A549 (cell line): ENCODE data around the gene MAML3. TPM values are rescaled to one million over a fixed set of nuclear protein-coding genes. Genes with fewer than 3 reads are reported as not detected.

Experiments
- ATAC-seq, 2 experiments: fragments of 200-7000 bp in 1 of 2; fragments of >200 bp in 1 of 2; cut with Nextera tagmentation in 1 of 2; cut with Tn5 transposase in 1 of 2; 3 replicates each; pipeline versions ENCODE4 v1.8.0 to v1.9.1; 2018 to 2020; ENCODE audit warnings: mild to moderate bottlenecking in 1 of 2, moderate library complexity in 1 of 2
- CTCF ChIA-PET: fragments of 300-600 bp; sonication (Branson Sonifier 250); formaldehyde crosslinking; extraction: SDS; loops from one replicate; lab custom pipeline; 2021; ENCODE audit warnings: antibody characterized with exemption, inconsistent platforms; lab: Yijun Ruan, JAX
- POLR2A ChIA-PET: fragments of 350-600 bp; formaldehyde crosslinking; extraction: SDS; loops from one replicate; lab custom pipeline; 2021; ENCODE audit warnings: antibody characterized with exemption, inconsistent platforms; lab: Yijun Ruan, JAX
- DNase-seq, 2 experiments: peaks; one replicate each; pipeline versions ENCODE4 v3.0.0 to v3.0.0-alpha.2; 2011 to 2016; ENCODE audit warnings: low read depth in 1 of 2, low spot score in 1 of 2
- FAIRE-seq: peaks from 2 replicates; lab custom pipeline; 2011; peaks lifted over from hg19 to GRCh38; lab: Jason Lieb, UNC
- H3K27ac ChIP-seq, 2 experiments: fragments of >200 bp; sonication (Bioruptor Twin); formaldehyde crosslinking; 3 replicates each; pipeline ENCODE4 v1.5.1; 2016 to 2017
- H3K4me1 ChIP-seq: fragments of >200 bp; sonication (Bioruptor Twin); formaldehyde crosslinking; 3 replicates; pipeline ENCODE4 v1.6.1; 2016
- H3K4me2 ChIP-seq: fragments of >200 bp; sonication (Bioruptor Twin); formaldehyde crosslinking; 3 replicates; pipeline ENCODE4 v1.6.1; 2016
- H3K4me3 ChIP-seq: fragments of >200 bp; sonication (Bioruptor Twin); formaldehyde crosslinking; 3 replicates; pipeline ENCODE4 v1.5.1; 2016
- H3K9me3 ChIP-seq: fragments of >200 bp; sonication (Bioruptor Twin); formaldehyde crosslinking; 3 replicates; pipeline ENCODE4 v1.6.1; 2016
- CBX8 ChIP-seq: fragments of 200-600 bp; sonication (generic); IDR thresholded peaks from 2 replicates; pipeline ENCODE4 v1.6.1; 2016
- CEBPB ChIP-seq, 2 experiments: fragments of >200 bp in 1 of 2; sonication (Bioruptor Twin) in 1 of 2; formaldehyde crosslinking in 1 of 2; IDR thresholded peaks; 2 replicates each; pipeline ENCODE4 v1.6.1; 2012 to 2016
- CHD4 ChIP-seq: fragments of 200-600 bp; sonication (generic); IDR thresholded peaks from 2 replicates; pipeline ENCODE4 v1.6.1; 2016; ENCODE audit warnings: antibody characterized with exemption, mild to moderate bottlenecking, borderline replicate concordance
- EHF ChIP-seq: fragments of 250-450 bp; sonication (Bioruptor Pico); IDR thresholded peaks from 2 replicates; pipeline ENCODE4 v1.5.0; 2020; ENCODE audit warnings: mild to moderate bottlenecking
- EP300 ChIP-seq, 2 experiments: fragments of >200 bp; sonication (Bioruptor Twin); formaldehyde crosslinking; IDR thresholded peaks; 2 replicates in 1 of 2; 3 replicates in 1 of 2; pipeline ENCODE4 v1.6.1; 2016 to 2017
- FOXS1 ChIP-seq: fragments of 250-450 bp; sonication (Bioruptor Pico); IDR thresholded peaks from 2 replicates; pipeline ENCODE4 v1.5.0; 2020; ENCODE audit warnings: mild to moderate bottlenecking, moderate library complexity
- HDAC2 ChIP-seq: fragments of 200-600 bp; sonication (generic); IDR thresholded peaks from 2 replicates; pipeline ENCODE4 v1.6.1; 2016
- HOXA7 ChIP-seq: fragments of 250-450 bp; sonication (Bioruptor Pico); IDR thresholded peaks from 2 replicates; pipeline ENCODE4 v1.5.0; 2020; ENCODE audit warnings: mild to moderate bottlenecking, moderate library complexity
- HOXB13 ChIP-seq: fragments of 250-450 bp; sonication (Bioruptor Pico); IDR thresholded peaks from 2 replicates; pipeline ENCODE4 v1.5.0; 2020; ENCODE audit warnings: low read depth, mild to moderate bottlenecking, moderate library complexity
- JUNB ChIP-seq: fragments of >200 bp; sonication (Bioruptor Twin); formaldehyde crosslinking; IDR thresholded peaks from 2 replicates; pipeline ENCODE4 v1.6.1; 2016
- KDM5A ChIP-seq: fragments of 200-600 bp; sonication (generic); IDR thresholded peaks from 2 replicates; pipeline ENCODE4 v1.6.1; 2016; ENCODE audit warnings: antibody characterized with exemption, mild to moderate bottlenecking
- MAFK ChIP-seq: fragments of 450-650 bp; IDR thresholded peaks from 2 replicates; pipeline ENCODE4 v1.6.1; 2014; ENCODE audit not compliant: partially characterized antibody
- MYC ChIP-seq: IDR thresholded peaks from 2 replicates; pipeline ENCODE4 v1.6.1; 2012; ENCODE audit warnings: mild to moderate bottlenecking, inconsistent platforms, low read length, improper control_type of control experiment, borderline replicate concordance
- NFE2L2 ChIP-seq: fragments of 150-350 bp; conservative IDR thresholded peaks from 2 replicates; pipeline ENCODE4 v1.6.1; 2014; ENCODE audit warnings: low read length
- RAD21 ChIP-seq, 2 experiments: fragments of >200 bp in 1 of 2; sonication (Bioruptor Twin) in 1 of 2; formaldehyde crosslinking in 1 of 2; IDR thresholded peaks in 1 of 2; conservative IDR thresholded peaks in 1 of 2; 2 replicates in 1 of 2; 3 replicates in 1 of 2; pipeline ENCODE4 v1.6.1; 2012 to 2018; ENCODE audit warnings: inconsistent platforms in 1 of 2
- TFCP2L1 ChIP-seq: fragments of 250-450 bp; sonication (Bioruptor Pico); IDR thresholded peaks from 2 replicates; pipeline ENCODE4 v1.5.0; 2021; ENCODE audit warnings: mild to moderate bottlenecking
- ZC3H11A ChIP-seq: fragments of 450-650 bp; IDR thresholded peaks from 2 replicates; pipeline ENCODE4 v1.6.1; 2014; ENCODE audit warnings: antibody characterized with exemption, mild to moderate bottlenecking
- WGBS: methylation state at CpG from one replicate; pipeline ENCODE4 v1.1.6; 2017; ENCODE audit errors: missing lambda C conversion rate; 5-methylcytosine and 5-hydroxymethylcytosine counted together
- polyA plus RNA-seq, 4 experiments: library from polyadenylated mRNA; depleted of rRNA in 3 of 4; stranded (reverse); fragments of >200 nt; fragmentation: RNase III in 1 of 4; extraction: RNeasy Plus Mini Kit Qiagen cat#74134 plus additional on column Dnase treatment in 1 of 4; gene quantifications; 2 replicates in 3 of 4; 3 replicates in 1 of 4; pipeline ENCODE4 v1.2.3, GENCODE V29; 2011 to 2017
- TF ChIP-seq, protein P1 (sequence below): fragments of >200 bp; sonication (Bioruptor Twin); formaldehyde crosslinking; IDR thresholded peaks from 3 replicates; pipeline ENCODE4 v1.6.1; 2016
- TF ChIP-seq, protein P2 (sequence below): IDR thresholded peaks from 2 replicates; pipeline ENCODE4 v1.6.1; 2012
- TF ChIP-seq, protein P3 (sequence below): fragments of 250-450 bp; sonication (Bioruptor Pico); IDR thresholded peaks from 2 replicates; pipeline ENCODE4 v1.5.0; 2020; ENCODE audit warnings: low read depth, mild to moderate bottlenecking, moderate library complexity
- TF ChIP-seq, protein P4 (sequence below): fragments of 150-350 bp; IDR thresholded peaks from 2 replicates; pipeline ENCODE4 v1.6.1; 2014; ENCODE audit warnings: low read depth, mild to moderate bottlenecking, low read length

The MAML3 gene
- polyA plus RNA-seq, 2 of the 4 experiments (the other 2 are of a cell fraction), result 9.0 to 22.2 TPM

DNA sequence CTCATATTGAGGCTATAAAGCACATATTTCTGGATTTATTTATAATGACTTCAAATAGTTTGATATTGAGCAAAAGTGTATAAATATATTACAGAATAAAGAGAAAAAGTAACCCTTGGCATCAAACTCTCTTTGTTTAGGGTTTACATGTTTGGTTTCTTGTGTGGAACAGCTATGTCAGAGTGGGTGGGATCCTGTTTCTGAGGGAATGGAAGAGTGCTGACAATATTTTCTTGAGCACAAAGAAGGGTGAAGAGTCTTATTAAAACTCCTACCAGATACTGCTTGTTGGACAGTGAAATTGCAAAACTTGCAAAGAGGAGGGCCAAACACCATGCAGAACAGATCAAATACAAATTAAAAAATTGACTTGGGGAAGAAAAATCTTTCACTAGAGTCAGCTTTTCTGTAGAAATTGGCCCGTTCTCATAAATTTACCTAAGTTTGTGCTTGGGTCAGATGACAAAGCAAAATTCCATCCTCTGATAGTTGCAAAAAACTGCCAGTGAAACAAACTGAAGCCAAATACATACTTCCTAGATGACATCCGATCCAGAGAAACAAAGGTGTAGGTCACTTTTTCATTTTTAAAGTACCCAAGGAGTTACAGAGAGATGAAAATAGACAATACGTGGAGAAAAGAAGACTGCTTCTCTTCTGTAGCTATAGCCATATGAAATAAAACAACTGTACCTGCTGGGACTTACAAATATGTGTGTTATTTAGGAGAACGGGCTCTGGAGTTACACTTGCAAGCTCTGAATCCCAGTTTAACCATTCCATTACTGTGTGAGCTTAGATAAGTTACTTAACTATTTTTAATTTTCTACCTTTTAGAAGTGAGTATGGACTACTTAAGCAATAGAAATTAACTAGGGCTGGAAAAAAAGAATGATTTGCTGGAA, 133.3 kb downstream of the MAML3 start:
- FAIRE-seq (no peak), ATAC-seq (peak; percentile 51 to 63; a peak in 5 of 6 replicates), DNase-seq (peak in 1 of 2 experiments; percentile 86)
- peaks cover 84% of the 10 kb centered on the region for H3K4me1 ChIP-seq
- H3K4me2 ChIP-seq, result peak overlapping the region; percentile 88
- TF ChIP-seq MAFK (peak; percentile 97), RAD21 (conservative IDR thresholded peaks at IDR 0.05 in 1 of 2, IDR thresholded peaks at IDR 0.05 in 1 of 2) (0 out of 5 replicates have a peak, but pooled peaks of 1 of the 2 experiments have one; percentile 16), HOXA7 (CRISPR knock-in tag) (no peak), EHF (CRISPR knock-in tag) (peak; percentile 69; the same call in 1 of the 2 replicates), KDM5A (no peak), JUNB (0 out of 2 replicates have a peak, but pooled peaks have one; percentile 28), ZC3H11A (no peak), HDAC2 (no peak), MYC (no peak), HOXB13 (peak; percentile 52; the same call in 1 of the 2 replicates), CBX8 (no peak), FOXS1 (CRISPR knock-in tag) (0 out of 2 replicates have a peak, but pooled peaks have one; percentile 15), CHD4 (no peak), CEBPB (IDR thresholded peaks at IDR 0.05) (peak in 1 of 2 experiments; percentile 16; a peak in 1 of 4 replicates), EP300 (IDR thresholded peaks at IDR 0.05) (peak; percentile 49 to 57; a peak in 1 of 5 replicates), NFE2L2 (peak; percentile 73), TFCP2L1 (CRISPR knock-in tag) (no peak)
- TF ChIP-seq, protein P1, sequence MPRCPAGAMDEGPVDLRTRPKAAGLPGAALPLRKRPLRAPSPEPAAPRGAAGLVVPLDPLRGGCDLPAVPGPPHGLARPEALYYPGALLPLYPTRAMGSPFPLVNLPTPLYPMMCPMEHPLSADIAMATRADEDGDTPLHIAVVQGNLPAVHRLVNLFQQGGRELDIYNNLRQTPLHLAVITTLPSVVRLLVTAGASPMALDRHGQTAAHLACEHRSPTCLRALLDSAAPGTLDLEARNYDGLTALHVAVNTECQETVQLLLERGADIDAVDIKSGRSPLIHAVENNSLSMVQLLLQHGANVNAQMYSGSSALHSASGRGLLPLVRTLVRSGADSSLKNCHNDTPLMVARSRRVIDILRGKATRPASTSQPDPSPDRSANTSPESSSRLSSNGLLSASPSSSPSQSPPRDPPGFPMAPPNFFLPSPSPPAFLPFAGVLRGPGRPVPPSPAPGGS, result 0 out of 3 replicates have a peak, but pooled peaks have one; percentile 3
- TF ChIP-seq, protein P2, sequence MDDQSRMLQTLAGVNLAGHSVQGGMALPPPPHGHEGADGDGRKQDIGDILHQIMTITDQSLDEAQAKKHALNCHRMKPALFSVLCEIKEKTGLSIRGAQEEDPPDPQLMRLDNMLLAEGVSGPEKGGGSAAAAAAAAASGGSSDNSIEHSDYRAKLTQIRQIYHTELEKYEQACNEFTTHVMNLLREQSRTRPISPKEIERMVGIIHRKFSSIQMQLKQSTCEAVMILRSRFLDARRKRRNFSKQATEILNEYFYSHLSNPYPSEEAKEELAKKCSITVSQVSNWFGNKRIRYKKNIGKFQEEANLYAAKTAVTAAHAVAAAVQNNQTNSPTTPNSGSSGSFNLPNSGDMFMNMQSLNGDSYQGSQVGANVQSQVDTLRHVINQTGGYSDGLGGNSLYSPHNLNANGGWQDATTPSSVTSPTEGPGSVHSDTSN, result no peak
- TF ChIP-seq, protein P3, sequence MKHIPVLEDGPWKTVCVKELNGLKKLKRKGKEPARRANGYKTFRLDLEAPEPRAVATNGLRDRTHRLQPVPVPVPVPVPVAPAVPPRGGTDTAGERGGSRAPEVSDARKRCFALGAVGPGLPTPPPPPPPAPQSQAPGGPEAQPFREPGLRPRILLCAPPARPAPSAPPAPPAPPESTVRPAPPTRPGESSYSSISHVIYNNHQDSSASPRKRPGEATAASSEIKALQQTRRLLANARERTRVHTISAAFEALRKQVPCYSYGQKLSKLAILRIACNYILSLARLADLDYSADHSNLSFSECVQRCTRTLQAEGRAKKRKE (CRISPR knock-in tag), result peak; percentile 29; the same call in 1 of the 2 replicates
- TF ChIP-seq, protein P4, sequence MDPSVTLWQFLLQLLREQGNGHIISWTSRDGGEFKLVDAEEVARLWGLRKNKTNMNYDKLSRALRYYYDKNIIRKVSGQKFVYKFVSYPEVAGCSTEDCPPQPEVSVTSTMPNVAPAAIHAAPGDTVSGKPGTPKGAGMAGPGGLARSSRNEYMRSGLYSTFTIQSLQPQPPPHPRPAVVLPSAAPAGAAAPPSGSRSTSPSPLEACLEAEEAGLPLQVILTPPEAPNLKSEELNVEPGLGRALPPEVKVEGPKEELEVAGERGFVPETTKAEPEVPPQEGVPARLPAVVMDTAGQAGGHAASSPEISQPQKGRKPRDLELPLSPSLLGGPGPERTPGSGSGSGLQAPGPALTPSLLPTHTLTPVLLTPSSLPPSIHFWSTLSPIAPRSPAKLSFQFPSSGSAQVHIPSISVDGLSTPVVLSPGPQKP, result no peak
- ChIA-PET POLR2A (interaction anchor here (0.8 to 2.8 kb wide), 6 partner anchors 17 to 465 kb away, joined by 3 to 26 read pairs (median 6); partner anchors contain the start of genes MAML3 and SETD7), CTCF (interaction anchor here (0.7 to 1.6 kb wide), 4 partner anchors 13 to 364 kb away, joined by 3 to 4 read pairs (median 4); no protein-coding TSS in a partner anchor)
- no peaks in the 10 kb centered on the region; the same call in 2 of the 3 replicates for H3K9me3 ChIP-seq
- H3K27ac ChIP-seq, result peak overlapping the region; percentile 93
- WGBS, result under 1% methylated on average over 4 of the region's 4 CpGs
- H3K4me3 ChIP-seq, result peak overlapping the region; percentile 9; the same call in 1 of the 3 replicates
